ENCODE measurements around the gene IARS2.
"Not testable (repeated sequence)": the region's sequence is repeated elsewhere in the genome, so short reads cannot be mapped to it uniquely, and the experiment has no call there.

IARS2 gene

GRCh38 chr1:220169887-220170286, 76.0 kb downstream of the IARS2 start:
- DNase-seq = not testable (repeated sequence)

GRCh38 chr1:220170836-220171526, 77.0 kb downstream of the IARS2 start:
- DNase-seq = no peak

DNA sequence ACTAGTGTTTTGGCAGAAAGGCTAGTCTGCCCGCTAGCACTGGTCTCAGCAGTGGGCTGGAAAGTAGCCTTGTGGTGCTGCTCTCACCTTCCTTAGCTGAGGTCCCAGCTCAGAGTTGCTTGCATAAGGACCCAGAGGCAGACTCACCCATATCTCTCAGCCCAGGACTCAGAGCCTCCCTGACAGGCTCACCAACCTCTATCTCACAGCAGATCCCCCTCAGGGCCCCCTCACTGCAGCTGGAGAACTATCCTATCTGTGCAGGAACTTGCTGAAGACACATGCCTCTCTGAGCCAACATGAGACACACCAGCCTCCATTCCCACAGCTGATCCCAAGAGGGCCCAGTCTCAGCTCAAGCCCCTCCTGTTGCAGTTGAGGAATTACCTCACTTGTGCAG, 82.6 kb downstream of the IARS2 start:
- DNase-seq = no peak

GRCh38 chr1:220182111-220182510, 88.2 kb downstream of the IARS2 start:
- no peak for DNase-seq

DNA sequence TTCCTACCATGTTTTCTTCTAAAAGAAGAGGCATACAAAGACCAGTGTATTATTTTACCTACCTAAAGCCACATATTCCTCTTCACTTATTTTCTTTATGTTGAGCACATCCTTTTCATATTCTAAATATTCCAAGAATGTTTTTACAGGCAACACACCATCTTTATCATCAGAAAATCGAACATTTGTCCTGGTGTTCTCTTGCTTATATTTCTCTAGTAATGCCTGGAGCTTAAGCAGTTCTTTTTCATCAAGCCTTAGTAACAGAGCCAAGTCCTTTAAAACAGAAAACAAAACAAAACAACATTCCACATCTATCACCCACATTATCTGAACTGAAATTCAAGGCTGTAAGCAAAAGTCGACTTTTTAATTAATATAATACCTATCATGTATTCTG, 88.7 kb downstream of the IARS2 start:
- no peak for DNase-seq

GRCh38 chr1:220184506-220184905, 90.6 kb downstream of the IARS2 start:
- no peak for DNase-seq

DNA sequence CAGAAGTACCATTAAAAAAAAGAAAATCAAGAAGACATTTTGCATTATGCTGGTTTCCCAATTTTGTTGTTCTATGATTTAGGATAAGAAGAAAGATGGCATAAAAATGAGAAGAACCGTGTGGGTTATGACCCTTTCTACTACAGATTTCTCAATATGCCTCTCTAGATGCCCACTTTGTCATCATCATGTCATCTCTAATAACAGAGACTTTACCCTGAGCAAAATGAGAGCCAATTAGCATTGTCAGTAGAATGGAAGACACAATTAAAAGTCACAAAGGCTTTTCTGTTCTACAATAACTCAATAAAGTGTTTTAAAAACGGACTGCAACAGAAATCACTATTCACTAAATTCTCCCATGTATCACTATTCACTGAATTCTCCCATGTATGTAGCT, 92.8 kb downstream of the IARS2 start:
- no peak for DNase-seq

DNA sequence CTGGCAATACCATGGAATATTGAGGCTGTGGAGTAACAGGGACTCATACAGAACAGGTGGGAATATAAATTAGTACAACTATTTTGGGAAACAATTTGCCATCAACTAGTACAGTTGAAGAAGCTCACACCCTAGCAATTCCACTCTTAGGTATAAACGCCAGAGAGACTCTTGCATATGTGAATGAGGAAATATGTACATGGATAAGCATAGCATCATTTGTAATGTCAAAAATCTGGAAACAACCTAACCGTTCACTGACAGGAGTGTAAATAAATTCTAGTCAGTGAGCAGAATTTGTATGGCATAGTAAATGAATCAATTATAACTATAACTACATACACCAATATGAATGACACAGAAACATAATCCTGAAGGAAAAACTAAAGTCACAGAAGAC, 94.6 kb downstream of the IARS2 start:
- no peak for DNase-seq

- DNase-seq = peak; percentile 47
These were observed 95.9 kb downstream of the IARS2 start for GRCh38 chr1:220189750-220190347.

GRCh38 chr1:220195701-220196100, 101.8 kb downstream of the IARS2 start:
- DNase-seq = no peak
